HG03469 (cell line): Measurements from ENCODE around the gene ZNF660.
"Not testable (repeated sequence)": the region's sequence is repeated elsewhere in the genome, so short reads cannot be mapped to it uniquely, and the experiment has no call there.

Source experiments
- ATAC-seq: cut with Tn5 transposase; IDR thresholded peaks from one replicate; pipeline ENCODE4 v1.9.1; 2021; ENCODE audit warnings: mild to moderate bottlenecking, moderate library complexity, moderate number of reproducible peaks; ENCODE audit not compliant: unreplicated experiment

The ZNF660 gene

GRCh38 chr3:44584646-44585501 is at the start of gene ZNF660:
Gene ZNF660 (plus strand): TSS chr3:44584964. CDS start chr3:44594194, 9,230 bp downstream.
- ATAC-seq = no peak

- ATAC-seq = no peak
Observed at GRCh38 chr3:44535364-44535763, 49.4 kb upstream of the ZNF660 start.

GRCh38 chr3:44544811-44545210 is 40.0 kb upstream of the ZNF660 start:
- not testable (repeated sequence) for ATAC-seq

- no peak for ATAC-seq
Observed at GRCh38 chr3:44554626-44555592, 29.9 kb upstream of the ZNF660 start, which contains the start of gene ZKSCAN7. Gene ZKSCAN7 (plus strand): TSS chr3:44555193. CDS start chr3:44557048, 1,855 bp downstream.

GRCh38 chr3:44555723-44556122 is 29.0 kb upstream of the ZNF660 start:
- no peak for ATAC-seq

- no peak for ATAC-seq
Observed at GRCh38 chr3:44557074-44557473, 27.7 kb upstream of the ZNF660 start.

GRCh38 chr3:44561076-44561475 is 23.7 kb upstream of the ZNF660 start:
- no peak for ATAC-seq

- ATAC-seq = no peak
Observed at GRCh38 chr3:44562147-44562546, 22.6 kb upstream of the ZNF660 start.

GRCh38 chr3:44568561-44568960 is 16.2 kb upstream of the ZNF660 start:
- ATAC-seq = no peak

GRCh38 chr3:44571024-44571423 is 13.7 kb upstream of the ZNF660 start:
- no peak for ATAC-seq

GRCh38 chr3:44576613-44577012 is 8.2 kb upstream of the ZNF660 start:
- no peak for ATAC-seq

GRCh38 chr3:44577354-44577952 is 7.3 kb upstream of the ZNF660 start:
- not testable (repeated sequence) for ATAC-seq

- not testable (repeated sequence) for ATAC-seq
Observed at GRCh38 chr3:44578316-44578715, 6.4 kb upstream of the ZNF660 start.

- not testable (repeated sequence) for ATAC-seq
Observed at GRCh38 chr3:44578924-44579515, 5.7 kb upstream of the ZNF660 start.

GRCh38 chr3:44579749-44580148 is 5.0 kb upstream of the ZNF660 start:
- not testable (repeated sequence) for ATAC-seq

GRCh38 chr3:44580971-44581370 is 3.8 kb upstream of the ZNF660 start:
- ATAC-seq = not testable (repeated sequence)

GRCh38 chr3:44596621-44597020 is 11.9 kb downstream of the ZNF660 start:
- ATAC-seq = no peak

- no peak for ATAC-seq
Observed at GRCh38 chr3:44601749-44602148, 17.0 kb downstream of the ZNF660 start.

GRCh38 chr3:44612678-44613077 is 27.9 kb downstream of the ZNF660 start:
- no peak for ATAC-seq

GRCh38 chr3:44624749-44625480 is 40.2 kb downstream of the ZNF660 start, which contains the start of gene ZNF197:
Gene ZNF197 (plus strand): TSS chr3:44625036. CDS start chr3:44629155, 4,119 bp downstream.
- peak; percentile 62 for ATAC-seq
